Heart right ventricle (tissue), 16 donors: ENCODE data around the gene MED26. TPM values are rescaled to one million over a fixed set of nuclear protein-coding genes. Genes with fewer than 3 reads are reported as not detected.
A peak's percentile ranks its signal among the peaks of the same experiment; 100 is the strongest.

Source experiments
- ATAC-seq, 8 donors: fragments of 200-7000 bp; cut with Tn5 transposase; one replicate each; pipeline ENCODE4 v1.9.1; 2020; ENCODE audit warnings: mild to moderate bottlenecking in 8 of 8, moderate library complexity in 8 of 8, moderate number of reproducible peaks in 1 of 8
- DNase-seq, 2 donors: peaks; one replicate each; pipeline ENCODE4 v3.0.0-alpha.2; 2020
- H3K27ac ChIP-seq, 10 donors: fragments of 200-600 bp; sonication (generic) in 2 of 10; one replicate each; pipeline versions ENCODE4 v1.5.0 to v1.8.0; 2020 to 2022; ENCODE audit warnings: mild to moderate bottlenecking in 3 of 10
- H3K27me3 ChIP-seq, 7 donors: fragments of 200-600 bp; one replicate each; pipeline ENCODE4 v1.8.0; 2021 to 2022; ENCODE audit warnings: mild to moderate bottlenecking in 2 of 7
- H3K36me3 ChIP-seq, 9 donors: fragments of 200-600 bp; sonication (generic) in 1 of 9; one replicate each; pipeline versions ENCODE4 v1.5.0 to v1.8.0; 2020 to 2022; ENCODE audit warnings: mild to moderate bottlenecking in 2 of 9
- H3K4me1 ChIP-seq, 9 donors: fragments of 200-600 bp; sonication (generic) in 1 of 9; one replicate each; pipeline versions ENCODE4 v1.5.0 to v1.8.0; 2020 to 2022; ENCODE audit warnings: mild to moderate bottlenecking in 4 of 9
- H3K4me3 ChIP-seq, 10 donors: fragments of 200-600 bp; sonication (generic) in 2 of 10; one replicate each; pipeline versions ENCODE4 v1.5.0 to v1.8.0; 2020 to 2022; ENCODE audit warnings: mild to moderate bottlenecking in 7 of 10, moderate library complexity in 2 of 10
- H3K9me3 ChIP-seq, 11 donors: fragments of 200-600 bp in 10 of 11; sonication (generic) in 2 of 11; one replicate each; pipeline versions ENCODE4 v1.5.0 to v1.8.0; 2013 to 2022; ENCODE audit warnings: mild to moderate bottlenecking in 2 of 11, control low read depth in 1 of 11, moderate library complexity in 1 of 11
- WGBS, 2 donors: extraction: QIAGEN DNeasy Blood & Tissue Kit; methylation state at CpG; one replicate each; pipeline ENCODE4 v1.1.7; 2013; ENCODE audit warnings: inconsistent platforms in 1 of 2; 5-methylcytosine and 5-hydroxymethylcytosine counted together
- intact Hi-C, 10 donors: fragments of 100-400 bp; cut with DNase I; formaldehyde crosslinking; loops; one replicate each; pipeline versions ENCODE4 v1.11.1 to v1.14.2; 2022
- polyA plus RNA-seq, 2 donors: library from polyadenylated mRNA; stranded (reverse); fragments of 200-250 nt; gene quantifications; one replicate each; pipeline ENCODE4 v1.2.3, GENCODE V29; 2013
- total RNA-seq, 10 donors: library from RNA; stranded (reverse); fragmentation: NEBNext Ultra II Directional in 3 of 10; extraction: Animal tissue kit (Norgen Biotek cat#: 25700) in 3 of 10; gene quantifications; one replicate each; pipeline versions ENCODE4 v1.2.1 to v1.2.4, GENCODE V29; 2021 to 2023
- TF ChIP-seq, protein P1 (sequence below), 9 donors: fragments of 200-600 bp; sonication (generic) in 2 of 9; IDR thresholded peaks; one replicate each; pipeline versions ENCODE4 v1.5.0 to v1.8.0; 2021 to 2022; ENCODE audit warnings: antibody characterized with exemption in 9 of 9, mild to moderate bottlenecking in 5 of 9, moderate library complexity in 1 of 9
- donor health status: Arrhythmogenic right ventricular cardiomyopathy.
- donor health status: ischemic (EF 13 %, LVEDD 7.1; RV severe dilation, severe dysfunction).
- donor health status: healthy with polysubstance abuse.
- donor health status: DM: no; HTN: yes; CAD: no.
- donor health status: DM: no; HTN: no; CAD: no.
- donor health status: ischemic (EF 25% LVEDD 6.9; RV normal size, moderate dysfunction).
- donor health status: ischemic (EF 25% LVEDD 5.7; RV mildly dilated, moderate dysfunction).
- donor health status: healthy.
- donor health status: DM: yes; HTN: yes; CAD: no.
- donor health status: Ischemic cardiomyopathy.
- donor health status: ischemic (EF 35%, LVEDD 5.7; RV mildly dilated, moderate dysfunction).
- donor health status: nonischemic (EF 11% LVEDD 7.7; RV severe dilation, severe dysfunction).
- donor health status: DM: yes; HTN: yes; CAD: no.
- donor health status: PGD.
- donor health status: ischemic (EF 29% LVEDD 5.4; RV normal size, mild dysfunction).
- donor health status: nonischemic (EF 23%, LVEDD 6.1; RV moderate dilation, normal function).

The MED26 gene
- total and polyA plus RNA-seq, 12 donors = 3.3 to 6.9 (median 4.6) TPM

DNA sequence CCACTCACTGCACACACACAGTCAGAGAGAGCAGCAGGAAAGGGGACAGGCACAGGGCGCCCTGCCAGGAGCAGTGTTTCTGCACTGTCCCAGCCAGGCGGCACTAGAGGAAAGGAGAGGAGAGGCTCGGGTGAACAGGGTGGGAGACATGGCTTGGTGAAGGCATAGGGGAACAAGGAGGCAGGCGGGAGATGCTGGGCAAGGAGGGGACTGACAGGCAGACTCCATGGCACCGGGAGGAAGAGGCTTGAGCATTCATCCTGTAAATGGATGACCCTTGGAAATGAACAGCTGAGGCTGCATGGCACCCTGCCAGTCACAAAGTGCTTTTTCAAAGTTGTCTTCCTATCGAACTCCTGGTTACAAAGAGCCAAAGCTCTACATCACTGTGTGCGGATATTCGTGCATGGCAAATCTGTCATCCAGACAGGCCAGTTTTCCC is 22.4 kb downstream of the MED26 start:
- no peaks in the 10 kb centered on the region for H3K36me3 ChIP-seq
- H3K27ac ChIP-seq = no peak overlapping the region
- intact Hi-C loops = no loop called here
- peak in 7 of 8 donors; percentile 39 to 72 (median 60) for ATAC-seq
- TF ChIP-seq, protein P1, sequence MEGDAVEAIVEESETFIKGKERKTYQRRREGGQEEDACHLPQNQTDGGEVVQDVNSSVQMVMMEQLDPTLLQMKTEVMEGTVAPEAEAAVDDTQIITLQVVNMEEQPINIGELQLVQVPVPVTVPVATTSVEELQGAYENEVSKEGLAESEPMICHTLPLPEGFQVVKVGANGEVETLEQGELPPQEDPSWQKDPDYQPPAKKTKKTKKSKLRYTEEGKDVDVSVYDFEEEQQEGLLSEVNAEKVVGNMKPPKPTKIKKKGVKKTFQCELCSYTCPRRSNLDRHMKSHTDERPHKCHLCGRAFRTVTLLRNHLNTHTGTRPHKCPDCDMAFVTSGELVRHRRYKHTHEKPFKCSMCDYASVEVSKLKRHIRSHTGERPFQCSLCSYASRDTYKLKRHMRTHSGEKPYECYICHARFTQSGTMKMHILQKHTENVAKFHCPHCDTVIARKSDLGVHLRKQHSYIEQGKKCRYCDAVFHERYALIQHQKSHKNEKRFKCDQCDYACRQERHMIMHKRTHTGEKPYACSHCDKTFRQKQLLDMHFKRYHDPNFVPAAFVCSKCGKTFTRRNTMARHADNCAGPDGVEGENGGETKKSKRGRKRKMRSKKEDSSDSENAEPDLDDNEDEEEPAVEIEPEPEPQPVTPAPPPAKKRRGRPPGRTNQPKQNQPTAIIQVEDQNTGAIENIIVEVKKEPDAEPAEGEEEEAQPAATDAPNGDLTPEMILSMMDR (IDR thresholded peaks at IDR 0.05) = peak in 8 of 9 donors; percentile 17 to 55 (median 30)
- H3K4me3 ChIP-seq = no peak overlapping the region
- 35 to 39% methylated on average over 8 of the region's 8 CpGs for whole genome bisulfite sequencing, 2 donors
- DNase-seq = no peak
- H3K27me3 ChIP-seq = no peaks in the 10 kb centered on the region
- peaks cover 25 to 86% (median 57%) of the 10 kb centered on the region in 9 donors for H3K4me1 ChIP-seq
- H3K9me3 ChIP-seq = no peaks in the 10 kb centered on the region

DNA sequence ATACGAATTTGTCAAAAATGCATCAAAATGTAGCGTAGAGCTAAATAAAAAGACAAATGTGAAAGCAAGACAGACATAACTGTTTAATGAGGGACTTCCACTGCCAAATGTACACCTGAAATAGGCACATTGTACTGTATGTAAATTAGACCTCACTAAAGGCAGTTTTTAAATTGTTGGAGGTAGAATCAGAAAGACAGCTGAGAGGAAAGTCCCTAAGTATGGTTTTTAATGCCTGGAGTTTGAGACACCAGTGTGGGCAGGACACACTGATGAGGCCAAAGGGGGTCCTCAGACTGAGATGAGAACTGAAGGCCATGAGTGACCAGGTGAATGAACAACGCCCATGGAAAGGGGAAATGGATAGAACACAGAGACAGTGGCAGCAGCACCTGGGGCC is 22.9 kb downstream of the MED26 start:
- WGBS, 2 donors = 92 to 93% methylated on average over 3 of the region's 3 CpGs
- intact Hi-C loops = no loop called here
- no peaks in the 10 kb centered on the region for H3K36me3 ChIP-seq

DNA sequence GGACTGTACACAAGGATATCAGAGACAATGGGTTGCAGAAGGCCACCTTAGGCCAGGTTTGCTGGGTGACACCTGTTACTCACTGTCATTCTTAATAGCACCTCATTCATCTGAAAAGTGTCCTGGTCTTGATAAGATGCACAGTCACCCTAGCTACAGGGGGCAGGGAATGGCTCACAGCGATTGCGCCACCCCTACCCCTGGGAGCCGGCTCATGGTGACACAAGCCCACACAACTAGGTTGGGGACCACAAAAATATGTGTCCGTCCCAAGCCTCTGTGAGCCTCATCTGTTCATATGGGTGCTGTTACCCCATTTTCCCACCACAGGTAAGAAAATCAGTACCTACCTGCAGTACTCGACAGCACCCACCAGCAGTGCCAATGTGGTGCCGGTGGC is 23.4 kb downstream of the MED26 start:
- ATAC-seq (no peak), DNase-seq (no peak)
- TF ChIP-seq, protein P1 (IDR thresholded peaks at IDR 0.05) = no peak
- Histone ChIP-seq H3K36me3 (no peaks in the 10 kb centered on the region), H3K9me3 (no peaks in the 10 kb centered on the region), H3K4me1 (peaks cover 25 to 86% (median 52%) of the 10 kb centered on the region in 9 donors), H3K27me3 (no peaks in the 10 kb centered on the region), H3K4me3 (no peak overlapping the region), H3K27ac (no peak overlapping the region)
- WGBS, 2 donors = 84 to 94% methylated on average over 6 of the region's 6 CpGs
- intact Hi-C loops = no loop called here

More for the DNA sequence above, 22.9 kb downstream of the MED26 start:
- TF ChIP-seq, protein P1 (IDR thresholded peaks at IDR 0.05) = no peak
- Histone ChIP-seq H3K4me1 (peaks cover 25 to 86% (median 53%) of the 10 kb centered on the region in 9 donors), H3K27me3 (no peaks in the 10 kb centered on the region), H3K9me3 (no peaks in the 10 kb centered on the region), H3K4me3 (no peak overlapping the region), H3K27ac (no peak overlapping the region)
- DNase-seq (no peak), ATAC-seq (no peak)

DNA sequence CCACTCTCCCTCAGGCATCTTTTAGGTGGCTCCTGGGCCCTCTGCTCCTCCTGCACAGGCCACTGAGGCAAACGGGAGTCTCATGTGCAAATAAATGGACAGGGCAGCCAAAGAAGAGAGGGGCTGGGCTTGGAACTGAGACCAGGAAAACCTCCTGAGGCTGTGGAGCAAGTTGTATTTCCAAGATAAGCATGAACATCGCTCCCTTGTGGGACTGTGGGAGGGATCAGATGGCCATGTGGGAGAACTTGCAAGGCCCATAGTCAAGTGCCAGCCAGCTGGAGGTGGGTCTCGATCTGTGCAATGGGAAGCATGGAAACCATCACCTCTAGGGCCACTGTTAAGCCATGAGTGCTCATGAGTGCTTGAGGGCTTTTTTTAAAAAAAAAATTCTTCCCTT is 24.9 kb downstream of the MED26 start:
- WGBS, 2 donors = 52 to 62% methylated on average over 3 of the region's 3 CpGs

More for the DNA sequence above, 24.9 kb downstream of the MED26 start:
- Histone ChIP-seq H3K4me1 (peaks cover 25 to 87% (median 65%) of the 10 kb centered on the region in 9 donors), H3K36me3 (no peaks in the 10 kb centered on the region), H3K4me3 (no peak overlapping the region), H3K27ac (no peak overlapping the region), H3K9me3 (no peaks in the 10 kb centered on the region), H3K27me3 (no peaks in the 10 kb centered on the region)
- TF ChIP-seq, protein P1 (IDR thresholded peaks at IDR 0.05) = no peak
- ATAC-seq = no peak
- no peak for DNase-seq
- intact Hi-C loops = loop anchor here in 1 of 10 donors (1.0 kb wide), 1 partner anchor 21 kb away; no protein-coding TSS in a partner anchor
